Measurements from ENCODE around the gene SMCO4.

The SMCO4 gene

GRCh38 chr11:93528757-93529645 is 14.2 kb downstream of the SMCO4 start:
- no peak for DNase-seq (ENCODE audit: low read depth in 2 of 2)

- DNase-seq (ENCODE audit: low read depth in 2 of 2): no peak
Measured at GRCh38 chr11:93528252-93528651, 14.9 kb downstream of the SMCO4 start.

- DNase-seq (ENCODE audit: low read depth in 2 of 2): no peak
Measured at GRCh38 chr11:93526641-93527583, 16.3 kb downstream of the SMCO4 start.

DNA sequence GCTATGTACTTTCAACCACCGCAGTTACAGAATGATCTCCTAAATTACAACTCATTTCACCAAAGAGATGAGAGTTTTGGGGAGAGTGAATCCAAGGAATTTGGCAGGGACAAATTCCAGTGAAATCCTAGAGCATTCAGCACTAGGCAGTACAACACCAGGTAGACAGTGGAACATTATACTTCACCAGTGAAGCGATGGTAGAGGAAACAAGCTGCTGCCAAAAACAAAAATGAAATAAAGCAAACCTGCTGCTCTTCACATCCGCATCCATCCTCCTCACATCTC is 16.9 kb downstream of the SMCO4 start:
- DNase-seq (ENCODE audit: low read depth in 2 of 2): no peak

GRCh38 chr11:93525601-93526345 is 17.4 kb downstream of the SMCO4 start:
- DNase-seq (ENCODE audit: low read depth in 2 of 2): no peak

- no peak for DNase-seq (ENCODE audit: low read depth in 2 of 2)
Measured at GRCh38 chr11:93524858-93525257, 18.3 kb downstream of the SMCO4 start.

- no peak for DNase-seq (ENCODE audit: low read depth in 2 of 2)
Measured at GRCh38 chr11:93524173-93524536, 19.0 kb downstream of the SMCO4 start.

- no peak for DNase-seq (ENCODE audit: low read depth in 2 of 2)
Measured at GRCh38 chr11:93520726-93521509, 22.3 kb downstream of the SMCO4 start.

GRCh38 chr11:93519179-93519578 is 24.0 kb downstream of the SMCO4 start:
- no peak for DNase-seq (ENCODE audit: low read depth in 2 of 2)

GRCh38 chr11:93518081-93518480 is 25.1 kb downstream of the SMCO4 start:
- DNase-seq (ENCODE audit: low read depth in 2 of 2): no peak

DNA sequence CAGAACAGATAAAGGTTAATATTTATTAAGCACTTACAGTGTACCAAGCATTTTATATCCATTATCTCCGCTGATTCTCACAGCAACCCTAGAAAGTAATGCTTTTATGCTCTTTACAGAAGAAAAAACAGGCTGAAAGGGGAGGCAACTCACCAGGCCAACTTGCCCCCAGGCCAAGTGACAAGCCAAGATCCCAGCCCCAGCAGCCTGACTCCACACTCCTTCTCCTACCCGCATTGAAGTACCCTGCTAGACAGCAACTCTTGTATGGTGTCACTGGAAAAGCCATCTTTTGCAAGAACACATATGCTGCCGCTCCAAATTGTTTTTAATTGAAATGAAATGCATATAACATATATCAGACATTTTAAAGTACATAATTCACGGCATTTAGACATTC is 25.6 kb downstream of the SMCO4 start:
- DNase-seq (ENCODE audit: low read depth in 2 of 2): no peak

- no peak for DNase-seq (ENCODE audit: low read depth in 2 of 2)
Measured at GRCh38 chr11:93517041-93517440, 26.1 kb downstream of the SMCO4 start.

GRCh38 chr11:93515441-93516025 is 27.7 kb downstream of the SMCO4 start:
- DNase-seq (ENCODE audit: low read depth in 2 of 2): no peak

GRCh38 chr11:93514712-93515111 is 28.5 kb downstream of the SMCO4 start:
- DNase-seq (ENCODE audit: low read depth in 2 of 2): no peak

DNA sequence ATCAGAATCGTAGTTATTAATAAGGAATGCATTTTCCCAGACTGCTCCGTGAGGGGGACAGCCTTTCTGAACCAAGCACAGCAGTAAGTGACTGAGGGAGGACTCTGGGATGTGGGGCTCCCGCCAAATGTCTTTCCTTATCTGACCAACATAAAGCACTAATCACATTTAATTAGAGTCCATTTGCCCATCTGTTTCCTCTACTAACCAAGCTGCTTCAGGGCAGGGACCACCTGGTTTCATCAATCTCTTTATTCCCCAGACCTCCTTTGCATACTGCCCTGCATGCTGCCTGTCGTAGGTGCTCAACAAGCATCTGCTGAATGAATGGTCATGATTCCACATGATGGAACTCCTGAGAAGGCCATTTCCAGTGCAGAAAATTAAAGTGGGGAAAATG is 29.4 kb downstream of the SMCO4 start:
- no peak for DNase-seq (ENCODE audit: low read depth in 2 of 2)

DNA sequence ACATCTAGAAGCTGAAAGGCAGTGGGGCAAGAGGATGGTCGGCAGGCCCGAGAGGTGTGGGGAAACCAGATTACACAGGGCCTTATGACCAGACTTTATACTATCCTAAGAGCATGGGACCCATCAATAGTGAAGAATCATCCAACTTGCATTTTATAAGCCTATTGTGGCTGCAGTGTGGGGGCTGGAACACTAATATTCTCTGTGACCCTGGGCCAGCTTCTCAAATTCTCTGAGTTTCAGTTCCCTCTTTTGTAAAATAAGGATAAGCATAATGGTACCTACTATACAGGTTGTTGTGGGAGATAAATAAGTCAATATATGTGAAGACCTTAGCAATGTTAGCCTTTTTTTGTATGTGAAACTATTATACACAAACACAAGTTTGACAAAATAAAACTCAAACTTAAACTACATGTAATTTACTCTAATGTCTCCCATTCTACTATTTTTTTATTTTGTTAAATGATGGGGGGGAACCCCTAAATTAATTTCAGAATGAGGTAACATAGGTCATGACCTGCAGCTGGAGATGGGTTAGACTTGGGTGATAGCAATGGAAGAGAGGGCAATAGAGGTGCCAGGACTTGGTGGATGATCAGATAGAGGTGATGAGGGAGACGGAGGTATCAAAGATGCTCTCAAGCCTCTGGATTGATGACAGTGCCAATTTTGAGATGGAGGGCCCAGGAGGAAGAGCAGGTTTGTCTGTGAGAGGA is 30.1 kb downstream of the SMCO4 start:
- no peak for DNase-seq (ENCODE audit: low read depth in 2 of 2)

DNA sequence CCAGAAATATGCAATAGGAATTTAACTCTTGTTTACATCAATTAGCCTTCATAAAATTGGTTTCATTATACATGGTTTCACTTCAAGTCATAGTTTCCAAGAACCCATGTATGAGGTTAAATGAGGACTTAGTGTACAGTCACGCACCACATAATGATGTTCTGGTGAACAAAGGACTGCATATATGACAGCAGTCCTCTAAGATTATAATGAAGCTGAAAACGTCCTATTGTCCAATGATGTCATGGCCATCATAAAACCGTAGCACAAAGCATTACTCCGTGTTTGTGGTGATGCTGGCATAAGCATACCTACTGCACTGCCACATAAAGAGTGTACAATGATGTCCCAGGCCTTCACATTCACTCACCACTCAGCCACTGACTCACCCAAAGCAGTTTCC is 31.1 kb downstream of the SMCO4 start:
- DNase-seq (ENCODE audit: low read depth in 2 of 2): no peak

GRCh38 chr11:93510196-93510873 is 32.9 kb downstream of the SMCO4 start:
- DNase-seq (ENCODE audit: low read depth in 2 of 2): no peak

GRCh38 chr11:93507517-93507916 is 35.7 kb downstream of the SMCO4 start:
- no peak for DNase-seq (ENCODE audit: low read depth in 2 of 2)

DNA sequence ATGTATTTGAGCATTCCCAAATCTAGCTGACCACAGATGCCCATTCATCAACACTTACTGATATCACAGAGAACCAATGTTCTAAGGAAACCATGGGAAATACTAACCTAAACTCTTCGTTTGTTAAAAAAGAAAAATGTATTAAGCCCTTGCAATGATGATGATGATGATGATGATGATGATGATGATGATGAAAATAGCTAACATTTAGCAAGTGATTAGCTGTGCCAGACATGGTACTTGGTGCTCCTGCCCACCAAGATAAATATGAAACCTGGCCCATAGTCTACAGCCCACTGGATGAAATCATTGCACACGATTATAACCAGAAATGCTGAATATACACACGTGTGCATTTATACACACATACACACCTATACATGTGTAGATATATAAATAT is 37.5 kb downstream of the SMCO4 start:
- no peak for DNase-seq (ENCODE audit: low read depth in 2 of 2)

All from stimulated activated CD4-positive, alpha-beta T cell treated with anti-CD3 and anti-CD28 coated beads, Interleukin-15, amount 100 ng/mL, for 48 hours (primary cell).